D341Med (cell line): ENCODE data around the gene ADCY9.

ENCODE experiments used
- DNase-seq: peaks from one replicate; pipeline ENCODE4 v3.0.0; 2012; ENCODE audit warnings: low spot score

ADCY9 gene

GRCh38 chr16:3912897-3913296, 203.3 kb downstream of the ADCY9 start:
- DNase-seq = no peak
